SK-N-SH treated with all-trans-retinoic acid at 6 μM for 48 hours (cell line): ENCODE measurements around the gene LCAT.

Source experiments
- ATAC-seq: fragments of 200-7000 bp; cut with Tn5 transposase; 3 replicates; pipeline ENCODE4 v1.9.1; 2020; ENCODE audit warnings: mild to moderate bottlenecking, moderate library complexity
- ARNTL ChIP-seq: fragments of 450-650 bp; formaldehyde crosslinking; IDR thresholded peaks from 2 replicates; pipeline ENCODE4 v1.5.0; 2020; ENCODE audit warnings: low read depth, mild to moderate bottlenecking, moderate library complexity, borderline replicate concordance
- BACH2 ChIP-seq: fragments of 250-450 bp; sonication (Bioruptor Pico); IDR thresholded peaks from 2 replicates; pipeline ENCODE4 v1.9.0; 2021; ENCODE audit warnings: mild to moderate bottlenecking, borderline replicate concordance
- CREB5 ChIP-seq: fragments of 250-450 bp; sonication (Bioruptor Pico); IDR thresholded peaks from 2 replicates; pipeline ENCODE4 v1.5.1; 2020; ENCODE audit warnings: low read depth, mild to moderate bottlenecking, moderate library complexity
- CSDC2 ChIP-seq: fragments of 250-450 bp; sonication (Bioruptor Pico); IDR thresholded peaks from 2 replicates; pipeline ENCODE4 v1.5.0; 2020; ENCODE audit warnings: mild to moderate bottlenecking, moderate library complexity
- CSRNP3 ChIP-seq: fragments of 250-450 bp; sonication (Bioruptor Pico); IDR thresholded peaks from 2 replicates; pipeline ENCODE4 v1.5.1; 2021; ENCODE audit warnings: mild to moderate bottlenecking, moderate library complexity
- GLIS3 ChIP-seq: fragments of 250-450 bp; sonication (Bioruptor Pico); IDR thresholded peaks from 2 replicates; pipeline ENCODE4 v1.5.0; 2020; ENCODE audit warnings: mild to moderate bottlenecking, moderate library complexity
- ISL1 ChIP-seq: fragments of 250-450 bp; sonication (Bioruptor Pico); IDR thresholded peaks from 2 replicates; pipeline ENCODE4 v2.1.2; 2022; ENCODE audit warnings: mild to moderate bottlenecking, moderate library complexity
- PATZ1 ChIP-seq: fragments of 250-450 bp; sonication (Bioruptor Pico); IDR thresholded peaks from 2 replicates; pipeline ENCODE4 v1.8.0; 2020; ENCODE audit warnings: mild to moderate bottlenecking, moderate library complexity, borderline replicate concordance
- POU6F1 ChIP-seq: fragments of 250-450 bp; sonication (Bioruptor Pico); IDR thresholded peaks from 2 replicates; pipeline ENCODE4 v1.8.0; 2021; ENCODE audit warnings: low read depth, mild to moderate bottlenecking, moderate library complexity, borderline replicate concordance
- RARB ChIP-seq: fragments of 250-450 bp; sonication (Bioruptor Pico); IDR thresholded peaks from 2 replicates; pipeline ENCODE4 v1.8.0; 2021; ENCODE audit warnings: mild to moderate bottlenecking, moderate library complexity
- SNAI2 ChIP-seq: fragments of 250-450 bp; sonication (Bioruptor Pico); IDR thresholded peaks from 2 replicates; pipeline ENCODE4 v1.5.0; 2020; ENCODE audit warnings: mild to moderate bottlenecking, moderate library complexity
- TCF4 ChIP-seq: fragments of 250-450 bp; sonication (Bioruptor Pico); IDR thresholded peaks from 2 replicates; pipeline ENCODE4 v1.8.0; 2021; ENCODE audit warnings: mild to moderate bottlenecking, moderate library complexity, borderline replicate concordance
- TOX ChIP-seq: fragments of 250-450 bp; sonication (Bioruptor Pico); IDR thresholded peaks from 2 replicates; pipeline ENCODE4 v1.8.0; 2021; ENCODE audit warnings: mild to moderate bottlenecking, moderate library complexity, borderline replicate concordance
- TSHZ2 ChIP-seq: fragments of 250-450 bp; sonication (Bioruptor Pico); IDR thresholded peaks from 2 replicates; pipeline ENCODE4 v1.5.0; 2020; ENCODE audit warnings: mild to moderate bottlenecking, moderate library complexity
- ZC3H10 ChIP-seq: fragments of 250-450 bp; sonication (Bioruptor Pico); IDR thresholded peaks from 2 replicates; pipeline ENCODE4 v1.5.1; 2021; ENCODE audit warnings: mild to moderate bottlenecking, moderate library complexity
- ZFP3 ChIP-seq: fragments of 250-450 bp; sonication (Bioruptor Pico); IDR thresholded peaks from 2 replicates; pipeline ENCODE4 v1.5.0; 2020; ENCODE audit warnings: mild to moderate bottlenecking, moderate library complexity
- ZFP30 ChIP-seq: fragments of 450-650 bp; formaldehyde crosslinking; IDR thresholded peaks from 2 replicates; pipeline ENCODE4 v1.5.0; 2022; ENCODE audit warnings: mild to moderate bottlenecking, moderate library complexity
- ZNF8 ChIP-seq: fragments of 450-650 bp; formaldehyde crosslinking; IDR thresholded peaks from 2 replicates; pipeline ENCODE4 v1.5.0; 2020; ENCODE audit warnings: mild to moderate bottlenecking, moderate library complexity

Gene LCAT

GRCh38 chr16:67969254-67970039 is 25.5 kb upstream of the LCAT start:
- ATAC-seq = no peak
- no peak for TF ChIP-seq PATZ1 (CRISPR knock-in tag)
- TF ChIP-seq ZFP30 (CRISPR knock-in tag) = no peak
- no peak for TF ChIP-seq CSDC2 (CRISPR knock-in tag)
- no peak for TF ChIP-seq POU6F1 (CRISPR knock-in tag)
- no peak for TF ChIP-seq CSRNP3 (CRISPR knock-in tag)
- TF ChIP-seq BACH2 (CRISPR knock-in tag) = no peak
- TF ChIP-seq ZNF8 (CRISPR knock-in tag) = no peak
- no peak for TF ChIP-seq GLIS3 (CRISPR knock-in tag)
- no peak for TF ChIP-seq ARNTL
- no peak for TF ChIP-seq SNAI2 (CRISPR knock-in tag)
- no peak for TF ChIP-seq TSHZ2
- no peak for TF ChIP-seq CREB5
- no peak for TF ChIP-seq ZFP3 (CRISPR knock-in tag)
- TF ChIP-seq TOX (CRISPR knock-in tag) = no peak
- no peak for TF ChIP-seq RARB (CRISPR knock-in tag)
- TF ChIP-seq, all 23 proteins: peak for 0

- peak; percentile 83 for ATAC-seq
- TF ChIP-seq TCF4 (CRISPR knock-in tag) = no peak
- TF ChIP-seq RARB (CRISPR knock-in tag) = no peak
- no peak for TF ChIP-seq ZC3H10 (CRISPR knock-in tag)
- no peak for TF ChIP-seq CSRNP3 (CRISPR knock-in tag)
- no peak for TF ChIP-seq ARNTL
- 0 out of 2 replicates have a peak, but pooled peaks have one; percentile 58 for TF ChIP-seq PATZ1 (CRISPR knock-in tag)
- TF ChIP-seq POU6F1 (CRISPR knock-in tag) = 0 out of 2 replicates have a peak, but pooled peaks have one; percentile 20
- TF ChIP-seq ISL1 (CRISPR knock-in tag) = no peak
- no peak for TF ChIP-seq TSHZ2
Observed at GRCh38 chr16:67968400-67969253, 24.7 kb upstream of the LCAT start, which contains the start of gene SLC12A4. Gene SLC12A4, minus strand, starts transcription at chr16:67968637. Its CDS starts 84 bp downstream, at chr16:67968553.
